GM18907 (cell line): ENCODE results near the gene RBP5.

ENCODE experiments used
- ATAC-seq: cut with Tn5 transposase; IDR thresholded peaks from one replicate; pipeline ENCODE4 v1.9.1; 2021; ENCODE audit warnings: mild to moderate bottlenecking, moderate library complexity; ENCODE audit not compliant: unreplicated experiment

The RBP5 gene

GRCh38 chr12:7146228-7146627, 17.5 kb upstream of the RBP5 start:
- ATAC-seq: no peak

GRCh38 chr12:7145671-7146070, 17.0 kb upstream of the RBP5 start:
- no peak for ATAC-seq

- no peak for ATAC-seq
Measured at GRCh38 chr12:7144414-7145120, 15.9 kb upstream of the RBP5 start.

GRCh38 chr12:7143564-7143963, 14.9 kb upstream of the RBP5 start:
- ATAC-seq: no peak

GRCh38 chr12:7142809-7143465, 14.2 kb upstream of the RBP5 start:
- no peak for ATAC-seq

- ATAC-seq: no peak
Measured at GRCh38 chr12:7142056-7142644, 13.5 kb upstream of the RBP5 start.

GRCh38 chr12:7141351-7142005, 12.8 kb upstream of the RBP5 start:
- ATAC-seq: no peak

- ATAC-seq: no peak
Measured at GRCh38 chr12:7139200-7139599, 10.5 kb upstream of the RBP5 start.

- no peak for ATAC-seq
Measured at GRCh38 chr12:7137908-7138307, 9.2 kb upstream of the RBP5 start.

GRCh38 chr12:7136676-7137075, 8.0 kb upstream of the RBP5 start:
- no peak for ATAC-seq

GRCh38 chr12:7136071-7136470, 7.4 kb upstream of the RBP5 start:
- ATAC-seq: no peak

- no peak for ATAC-seq
Measured at GRCh38 chr12:7134396-7135166, 5.9 kb upstream of the RBP5 start.

GRCh38 chr12:7131502-7131866, 2.8 kb upstream of the RBP5 start:
- no peak for ATAC-seq

- peak; percentile 47 for ATAC-seq
Measured at GRCh38 chr12:7130701-7131501, 2.2 kb upstream of the RBP5 start.

- peak; percentile 59 for ATAC-seq
Measured at GRCh38 chr12:7129872-7130691, 1.4 kb upstream of the RBP5 start, which contains the start of gene CLSTN3. CLSTN3 (plus strand) TSS chr12:7130371; CDS start chr12:7130649, 278 bp downstream.

- no peak for ATAC-seq
Measured at GRCh38 chr12:7129287-7129871, 690 bp upstream of the RBP5 start.

GRCh38 chr12:7127916-7128626, 618 bp downstream of the RBP5 start:
- no peak for ATAC-seq

- ATAC-seq: no peak
Measured at GRCh38 chr12:7125632-7126227, 3.0 kb downstream of the RBP5 start.
